Ectodermal cell (in vitro differentiated cells): ENCODE measurements around the gene TMEM114.

Experiments
- H3K27ac ChIP-seq: 2 replicates; pipeline ENCODE4 v1.7.0; 2013; ENCODE audit warnings: mild to moderate bottlenecking, low read depth, low read length; ENCODE audit not compliant: insufficient read depth, poor library complexity, severe bottlenecking
- H3K27me3 ChIP-seq: 2 replicates; pipeline ENCODE4 v1.7.0; 2013; ENCODE audit warnings: mild to moderate bottlenecking, low read length; ENCODE audit not compliant: insufficient read depth, control insufficient read depth, poor library complexity, severe bottlenecking
- H3K36me3 ChIP-seq: one replicate; pipeline ENCODE4 v1.7.0; 2013; ENCODE audit warnings: low read length; ENCODE audit not compliant: control insufficient read depth, insufficient read depth
- H3K4me1 ChIP-seq: one replicate; pipeline ENCODE4 v1.7.0; 2013; ENCODE audit warnings: low read length; ENCODE audit not compliant: control insufficient read depth, insufficient read depth
- H3K4me3 ChIP-seq: 2 replicates; pipeline ENCODE4 v1.7.0; 2013; ENCODE audit warnings: low read depth, low read length, control low read depth; ENCODE audit not compliant: insufficient read depth
- H3K9me3 ChIP-seq: 2 replicates; pipeline ENCODE4 v1.7.0; 2013; ENCODE audit warnings: mild to moderate bottlenecking, low read length, moderate library complexity; ENCODE audit not compliant: control insufficient read depth
- WGBS, 2 experiments: methylation state at CpG; one replicate each; pipeline ENCODE4 v1.1.7; 2013; ENCODE audit warnings: missing lambda C conversion rate in 2 of 2; 5-methylcytosine and 5-hydroxymethylcytosine counted together

The TMEM114 gene

DNA sequence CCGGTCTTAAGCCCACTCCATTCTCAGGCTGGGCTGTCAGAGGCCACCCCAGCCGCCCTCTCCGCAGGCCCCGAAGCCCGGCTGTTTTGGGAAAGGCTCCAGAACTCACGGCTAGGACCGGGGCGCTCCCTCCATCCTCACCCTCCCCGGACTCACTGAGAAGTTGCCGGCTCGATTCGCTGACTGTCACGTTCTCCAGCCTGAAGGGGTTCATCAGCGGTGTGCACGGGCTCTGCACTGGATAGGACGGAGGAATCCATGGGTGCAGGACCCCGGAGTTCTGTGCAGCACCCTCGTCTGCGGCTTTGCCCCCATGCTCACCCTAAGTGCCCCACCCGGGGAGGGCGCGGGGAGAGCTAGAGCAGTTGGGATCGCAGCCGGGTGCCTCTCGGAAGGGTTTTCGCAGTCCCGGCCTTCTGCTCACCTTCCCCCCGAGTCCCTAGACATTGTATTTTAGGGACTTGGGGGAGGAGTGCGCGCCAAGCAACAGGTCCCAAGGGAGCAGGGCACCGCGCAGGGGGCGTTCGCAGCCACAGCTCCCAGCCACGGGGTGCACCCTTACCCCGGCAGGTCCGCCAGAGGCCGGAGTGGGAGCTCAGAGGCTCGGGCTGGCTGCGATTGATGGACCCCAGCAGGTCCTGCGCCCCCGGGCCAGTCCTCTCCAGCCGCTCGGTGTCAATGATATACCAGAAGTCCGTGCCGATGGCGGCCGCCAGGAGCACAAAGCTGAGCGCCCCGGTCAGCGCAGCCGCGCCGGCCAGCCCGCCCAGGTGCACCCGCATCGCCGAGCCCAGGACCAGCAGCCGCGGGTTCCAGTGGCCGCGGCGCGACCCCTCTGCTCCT, 1.0 kb downstream of the TMEM114 start:
- peaks cover 41% of the 10 kb centered on the region for H3K27me3 ChIP-seq

DNA sequence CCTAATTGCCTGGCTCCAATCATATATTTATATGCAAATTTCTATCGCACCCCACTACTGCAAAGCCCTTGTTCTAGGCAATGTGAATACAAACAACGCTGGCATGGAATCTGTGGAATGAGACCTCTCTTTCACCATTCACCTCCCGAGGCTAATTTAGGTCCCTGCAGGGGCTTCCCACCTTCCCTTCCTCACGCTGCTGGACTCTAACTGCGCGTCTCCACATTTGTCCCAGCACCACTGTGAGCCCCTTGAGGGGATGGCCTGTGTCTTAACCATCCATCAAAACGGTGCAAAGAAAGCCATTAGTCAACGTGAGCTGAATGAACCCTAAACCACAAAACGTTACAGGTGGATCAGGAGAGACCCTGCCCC, 1.6 kb downstream of the TMEM114 start:
- no peak overlapping the region for H3K27ac ChIP-seq
- H3K27me3 ChIP-seq: peaks cover 41% of the 10 kb centered on the region
- no peaks in the 10 kb centered on the region for H3K9me3 ChIP-seq
- H3K4me1 ChIP-seq: peaks cover 17% of the 10 kb centered on the region
- WGBS, 2 experiments: 0% methylated on average over 9 of the region's 9 CpGs
- peak overlapping the region; percentile 37 for H3K4me3 ChIP-seq
- no peaks in the 10 kb centered on the region for H3K36me3 ChIP-seq

More for the DNA sequence above, 1.0 kb downstream of the TMEM114 start:
- peak overlapping the region; percentile 37 for H3K4me3 ChIP-seq
- 1% methylated on average over 64 of the region's 64 CpGs for WGBS, 2 experiments
- peaks cover 17% of the 10 kb centered on the region for H3K4me1 ChIP-seq
- no peaks in the 10 kb centered on the region for H3K36me3 ChIP-seq
- H3K9me3 ChIP-seq: no peaks in the 10 kb centered on the region
- H3K27ac ChIP-seq: no peak overlapping the region

- peaks cover 17% of the 10 kb centered on the region for H3K4me1 ChIP-seq
- no peak overlapping the region for H3K4me3 ChIP-seq
- H3K36me3 ChIP-seq: no peaks in the 10 kb centered on the region
- H3K27ac ChIP-seq: no peak overlapping the region
- H3K27me3 ChIP-seq: peaks cover 40% of the 10 kb centered on the region
- no peaks in the 10 kb centered on the region for H3K9me3 ChIP-seq
Observed at GRCh38 chr16:8587065-8587464, 3.2 kb downstream of the TMEM114 start.

DNA sequence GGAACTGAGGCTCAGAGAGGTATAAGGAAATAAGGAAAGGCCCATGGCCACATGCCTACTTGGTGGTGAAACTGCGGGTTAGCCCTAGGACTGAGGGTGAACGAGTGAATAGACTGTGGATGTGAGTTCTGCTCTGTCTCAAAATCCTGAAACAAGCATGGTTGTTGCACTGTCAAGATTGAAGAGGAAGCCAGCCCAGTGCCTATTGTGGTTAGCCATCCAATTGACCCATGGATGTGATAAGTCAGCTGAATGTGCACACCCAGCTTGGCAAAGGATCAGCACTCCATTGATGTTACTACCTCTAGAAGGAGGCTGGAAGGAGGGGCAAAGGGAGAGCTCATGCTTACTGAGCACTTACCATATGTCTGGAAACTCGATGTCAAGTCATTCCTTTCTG, 4.5 kb downstream of the TMEM114 start:
- no peak overlapping the region for H3K27ac ChIP-seq
- WGBS, 2 experiments: 89 to 90% methylated on average over 3 of the region's 3 CpGs
- peaks cover 29% of the 10 kb centered on the region for H3K27me3 ChIP-seq
- no peaks in the 10 kb centered on the region for H3K9me3 ChIP-seq
- H3K36me3 ChIP-seq: no peaks in the 10 kb centered on the region
- no peak overlapping the region for H3K4me3 ChIP-seq
- H3K4me1 ChIP-seq: peaks cover 17% of the 10 kb centered on the region

- Histone ChIP-seq H3K4me3 (no peak overlapping the region), H3K9me3 (no peaks in the 10 kb centered on the region), H3K36me3 (no peaks in the 10 kb centered on the region), H3K4me1 (peaks cover 13% of the 10 kb centered on the region), H3K27ac (no peak overlapping the region), H3K27me3 (peaks cover 21% of the 10 kb centered on the region)
- WGBS, 2 experiments: 62 to 69% methylated on average over 2 of the region's 2 CpGs
Observed at GRCh38 chr16:8585041-8585440, 5.3 kb downstream of the TMEM114 start.

DNA sequence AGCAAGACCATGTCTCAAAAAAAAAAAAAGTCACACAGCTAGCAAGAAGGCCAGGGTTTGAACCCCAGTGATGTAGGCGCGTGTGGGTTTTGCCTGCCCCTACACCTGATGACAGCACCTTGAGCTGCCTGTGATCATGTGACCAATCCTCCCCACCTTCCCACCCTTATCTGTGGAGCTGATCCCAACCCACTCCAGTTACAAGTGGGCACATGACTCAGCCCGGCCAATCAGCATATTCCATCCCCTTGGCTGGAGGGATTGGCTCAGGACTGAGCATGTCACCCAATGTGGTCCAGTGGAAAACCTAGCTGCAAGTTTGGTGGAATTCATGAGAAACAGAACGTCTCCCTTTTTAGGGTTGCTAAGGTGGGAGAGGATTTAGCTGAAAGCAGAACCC, 6.6 kb downstream of the TMEM114 start:
- Histone ChIP-seq H3K9me3 (no peaks in the 10 kb centered on the region), H3K4me1 (peaks cover 6% of the 10 kb centered on the region), H3K4me3 (no peak overlapping the region), H3K27ac (no peak overlapping the region), H3K27me3 (peaks cover 8% of the 10 kb centered on the region), H3K36me3 (no peaks in the 10 kb centered on the region)
- WGBS, 2 experiments: 81 to 87% methylated on average over 4 of the region's 4 CpGs

- peaks cover under 1% of the 10 kb centered on the region for H3K4me1 ChIP-seq
- H3K4me3 ChIP-seq: no peak overlapping the region
- no peak overlapping the region for H3K27ac ChIP-seq
- 95% methylated on average over 3 of the region's 3 CpGs for WGBS, 2 experiments
- no peaks in the 10 kb centered on the region for H3K9me3 ChIP-seq
- no peaks in the 10 kb centered on the region for H3K36me3 ChIP-seq
- peaks cover 3% of the 10 kb centered on the region for H3K27me3 ChIP-seq
Observed at GRCh38 chr16:8583199-8583598, 7.1 kb downstream of the TMEM114 start.

DNA sequence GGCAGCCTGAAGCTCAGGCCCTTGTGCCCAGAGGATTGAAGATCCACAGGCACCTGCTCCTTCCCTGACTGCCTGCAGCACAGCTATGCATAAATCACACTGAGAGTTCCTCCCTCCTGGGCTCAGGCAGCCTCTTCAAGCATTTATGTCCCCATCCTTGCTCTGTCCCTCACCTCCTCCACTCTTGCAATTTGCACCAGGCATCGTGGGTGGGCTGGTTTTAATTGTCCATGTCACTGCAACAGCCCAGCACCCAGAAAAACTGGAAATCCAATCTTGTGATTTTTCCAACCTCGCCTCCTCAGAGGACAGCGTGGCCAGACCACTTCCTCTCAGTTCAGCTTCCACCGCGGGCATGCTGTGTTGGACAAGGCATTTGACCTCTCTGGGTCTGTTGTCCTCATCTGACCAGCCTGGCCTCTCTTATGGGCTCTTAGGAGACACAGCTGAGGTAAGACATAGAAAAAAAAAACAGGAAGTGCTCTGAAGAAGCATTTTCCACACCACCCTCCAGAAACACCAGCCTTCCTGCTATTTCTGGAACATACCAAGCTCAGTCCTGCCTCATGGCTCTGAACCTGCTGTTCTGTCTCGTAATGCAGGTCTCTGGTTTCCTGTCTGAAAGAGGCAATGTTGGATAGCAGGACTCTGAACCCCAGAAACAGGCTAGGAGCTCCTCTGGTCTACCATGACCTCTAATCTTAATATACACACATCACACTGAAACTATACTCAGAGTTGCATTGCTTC, 8.3 kb downstream of the TMEM114 start:
- Histone ChIP-seq H3K27me3 (no peaks in the 10 kb centered on the region), H3K4me1 (no peaks in the 10 kb centered on the region), H3K4me3 (no peak overlapping the region), H3K9me3 (no peaks in the 10 kb centered on the region), H3K36me3 (no peaks in the 10 kb centered on the region), H3K27ac (no peak overlapping the region)
- 78 to 80% methylated on average over 6 of the region's 6 CpGs for WGBS, 2 experiments

DNA sequence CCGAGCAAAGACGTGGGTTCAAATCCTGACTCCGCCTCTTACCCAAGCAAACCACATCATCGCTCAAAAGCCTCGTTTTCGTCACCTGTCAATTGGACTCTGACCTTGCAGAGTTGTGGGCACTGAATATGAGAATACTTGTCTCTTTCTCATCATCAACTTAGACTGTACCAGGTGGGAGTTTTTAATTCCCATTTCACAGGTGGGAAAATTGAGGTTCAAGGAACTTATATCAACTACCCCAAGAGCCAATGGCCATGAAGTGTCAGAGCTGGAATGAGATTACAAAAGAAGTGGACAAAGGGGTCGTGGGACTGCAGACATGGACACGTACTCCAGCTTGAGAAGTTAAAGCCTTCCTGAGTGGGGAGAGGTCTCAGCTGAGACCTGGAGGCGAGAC, 10.8 kb downstream of the TMEM114 start:
- Histone ChIP-seq H3K4me1 (no peaks in the 10 kb centered on the region), H3K27me3 (no peaks in the 10 kb centered on the region)
- WGBS, 2 experiments: 90 to 93% methylated on average over 9 of the region's 9 CpGs

DNA sequence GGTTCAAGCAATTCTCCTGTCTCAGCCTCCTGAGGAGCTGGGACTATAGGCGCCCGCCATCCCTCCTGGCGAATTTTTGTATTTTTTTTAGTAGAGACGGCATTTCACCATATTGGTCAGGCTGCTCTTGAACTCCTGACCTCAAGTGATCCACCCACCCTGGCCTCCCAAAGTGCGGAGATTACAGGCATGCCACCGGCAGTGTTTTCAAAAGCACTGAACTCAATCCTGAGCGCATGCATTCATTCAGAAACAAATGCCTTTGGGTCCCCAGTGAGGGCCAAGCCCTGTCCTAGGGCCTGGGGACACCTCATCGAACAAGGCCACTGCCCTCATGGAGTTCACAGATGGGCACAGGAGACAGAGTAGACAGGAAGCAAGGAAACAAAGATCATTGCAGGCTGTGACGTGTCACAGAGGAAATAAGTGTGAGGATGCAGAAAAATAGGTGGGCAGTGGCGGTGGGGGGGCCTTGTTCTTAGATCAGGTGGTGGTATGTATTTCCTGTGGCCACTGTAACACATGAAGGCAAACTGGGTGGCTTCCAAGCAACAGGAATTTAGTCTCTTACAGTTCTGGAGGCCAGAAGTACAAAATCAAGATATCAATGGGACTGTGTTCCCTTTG, 12.5 kb downstream of the TMEM114 start:
- Histone ChIP-seq H3K27me3 (no peaks in the 10 kb centered on the region), H3K27ac (no peak overlapping the region), H3K9me3 (no peaks in the 10 kb centered on the region), H3K4me1 (no peaks in the 10 kb centered on the region), H3K4me3 (no peak overlapping the region), H3K36me3 (no peaks in the 10 kb centered on the region)
- 86% methylated on average over 10 of the region's 10 CpGs for WGBS, 2 experiments

More for the DNA sequence above, 10.8 kb downstream of the TMEM114 start:
- H3K36me3 ChIP-seq: no peaks in the 10 kb centered on the region
- no peak overlapping the region for H3K27ac ChIP-seq
- no peak overlapping the region for H3K4me3 ChIP-seq
- H3K9me3 ChIP-seq: no peaks in the 10 kb centered on the region
